ENCODE results near the gene TTC14.
A peak's percentile ranks its signal among the peaks of the same experiment; 100 is the strongest.
"Not testable (repeated sequence)": the region's sequence is repeated elsewhere in the genome, so short reads cannot be mapped to it uniquely, and the experiment has no call there.

Gene TTC14, protein sequence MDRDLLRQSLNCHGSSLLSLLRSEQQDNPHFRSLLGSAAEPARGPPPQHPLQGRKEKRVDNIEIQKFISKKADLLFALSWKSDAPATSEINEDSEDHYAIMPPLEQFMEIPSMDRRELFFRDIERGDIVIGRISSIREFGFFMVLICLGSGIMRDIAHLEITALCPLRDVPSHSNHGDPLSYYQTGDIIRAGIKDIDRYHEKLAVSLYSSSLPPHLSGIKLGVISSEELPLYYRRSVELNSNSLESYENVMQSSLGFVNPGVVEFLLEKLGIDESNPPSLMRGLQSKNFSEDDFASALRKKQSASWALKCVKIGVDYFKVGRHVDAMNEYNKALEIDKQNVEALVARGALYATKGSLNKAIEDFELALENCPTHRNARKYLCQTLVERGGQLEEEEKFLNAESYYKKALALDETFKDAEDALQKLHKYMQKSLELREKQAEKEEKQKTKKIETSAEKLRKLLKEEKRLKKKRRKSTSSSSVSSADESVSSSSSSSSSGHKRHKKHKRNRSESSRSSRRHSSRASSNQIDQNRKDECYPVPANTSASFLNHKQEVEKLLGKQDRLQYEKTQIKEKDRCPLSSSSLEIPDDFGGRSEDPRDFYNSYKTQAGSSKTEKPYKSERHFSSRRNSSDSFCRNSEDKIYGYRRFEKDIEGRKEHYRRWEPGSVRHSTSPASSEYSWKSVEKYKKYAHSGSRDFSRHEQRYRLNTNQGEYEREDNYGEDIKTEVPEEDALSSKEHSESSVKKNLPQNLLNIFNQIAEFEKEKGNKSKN

DNA sequence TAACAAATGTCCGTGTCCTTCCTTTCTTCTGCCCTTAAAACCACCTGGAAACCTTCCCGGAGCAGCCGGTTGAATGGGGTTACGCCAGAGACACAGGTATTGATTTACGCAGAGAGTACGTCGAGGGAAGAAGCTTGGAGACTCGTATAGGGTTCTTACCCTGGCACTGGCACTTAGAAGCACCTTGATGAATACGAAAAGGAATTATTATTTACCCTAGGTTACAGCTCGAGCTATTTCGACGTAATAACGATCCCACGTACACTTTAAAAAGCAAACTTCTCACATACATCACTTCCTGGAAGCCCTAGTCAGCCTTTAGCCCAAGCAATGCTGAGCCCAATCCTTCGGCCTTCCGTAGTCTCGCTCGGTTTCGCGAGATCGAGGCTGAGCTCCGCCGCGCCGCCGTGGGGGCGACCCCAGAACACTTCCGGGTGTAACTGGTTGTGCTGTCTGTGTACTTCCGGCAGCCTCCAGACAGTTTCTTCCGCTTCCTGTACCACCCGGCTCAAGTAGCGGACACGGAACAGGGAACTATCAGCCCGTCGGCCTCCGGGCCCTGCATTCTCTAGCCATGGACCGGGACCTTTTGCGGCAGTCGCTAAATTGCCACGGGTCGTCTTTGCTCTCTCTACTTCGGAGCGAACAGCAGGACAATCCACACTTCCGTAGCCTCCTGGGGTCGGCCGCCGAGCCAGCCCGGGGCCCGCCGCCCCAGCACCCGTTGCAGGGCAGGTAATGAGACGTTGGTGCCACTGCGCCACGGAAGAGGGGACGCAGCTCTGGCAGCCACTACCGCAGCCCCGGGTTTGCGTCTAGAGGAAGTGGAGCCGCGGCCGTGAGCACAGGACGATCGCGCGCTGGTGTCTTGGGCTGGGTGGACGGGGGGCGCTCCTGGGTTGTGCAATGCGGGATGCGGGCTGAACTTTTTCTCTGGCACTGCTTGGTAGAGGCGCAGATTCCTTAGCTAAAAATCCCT, at the start of gene TTC14:
TSS of gene TTC14 (plus strand) at position 476 of the 979 bp plus-strand sequence. CDS start at position 575, 99 bp downstream.
- Mint-ChIP-seq H3K9me3 (no peaks in the 10 kb centered on the region), H3K4me1 (peaks cover 13% of the 10 kb centered on the region), H3K27me3 (no peaks in the 10 kb centered on the region), H3K36me3 (peaks cover 31% of the 10 kb centered on the region), H3K4me3 (peak within 1 kb of the TSS; percentile 83), H3K27ac (peak within 1 kb of the TSS; percentile 93)
- ATAC-seq = peak; percentile 99

DNA sequence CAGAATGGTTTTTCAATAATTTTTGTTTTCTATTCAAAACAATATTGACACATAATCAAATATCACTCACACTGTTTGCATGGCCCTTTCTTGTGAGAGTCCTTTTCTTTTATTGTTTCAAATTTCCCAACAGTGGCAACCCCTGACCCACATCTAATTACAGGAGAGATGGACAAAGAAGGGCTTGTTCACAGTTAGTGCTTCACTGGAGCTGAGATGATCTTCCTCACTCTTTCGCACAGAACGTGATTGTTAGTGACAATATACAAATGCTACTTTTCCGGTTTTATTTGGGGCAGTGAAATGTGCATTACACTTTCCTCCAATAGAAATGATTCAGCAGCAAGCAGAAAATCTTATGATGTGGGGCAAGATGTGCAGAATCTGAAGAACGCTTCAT, 38.6 kb upstream of the TTC14 start:
- peaks cover 11% of the 10 kb centered on the region for H3K9me3 Mint-ChIP-seq
- no peaks in the 10 kb centered on the region for H3K27me3 Mint-ChIP-seq
- ATAC-seq = no peak
- no peaks in the 10 kb centered on the region for H3K36me3 Mint-ChIP-seq
- no peak overlapping the region for H3K27ac Mint-ChIP-seq
- no peaks in the 10 kb centered on the region for H3K4me1 Mint-ChIP-seq
- no peak overlapping the region for H3K4me3 Mint-ChIP-seq

DNA sequence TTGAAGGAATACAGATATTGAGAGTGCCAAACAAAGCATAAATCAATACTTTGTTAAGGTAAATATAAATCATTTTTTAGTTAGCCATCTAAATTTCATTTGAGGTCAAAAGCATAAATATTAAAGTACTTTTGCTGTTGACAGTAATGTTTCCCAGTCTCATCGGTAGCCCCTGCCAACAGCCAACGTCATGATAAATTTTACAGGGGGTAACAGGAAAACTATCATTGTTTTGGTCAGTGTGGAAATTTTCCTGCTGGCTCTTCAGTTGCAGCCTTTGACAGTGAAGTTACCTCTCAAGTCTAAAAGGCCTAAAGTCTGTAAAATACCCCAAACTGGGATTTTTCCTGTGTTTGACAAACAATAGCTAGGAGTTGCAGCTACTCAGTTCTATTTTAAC, 37.3 kb upstream of the TTC14 start:
- Mint-ChIP-seq H3K4me3 (no peak overlapping the region), H3K36me3 (no peaks in the 10 kb centered on the region), H3K4me1 (no peaks in the 10 kb centered on the region), H3K27me3 (no peaks in the 10 kb centered on the region), H3K9me3 (peaks cover 3% of the 10 kb centered on the region), H3K27ac (no peak overlapping the region)
- ATAC-seq = no peak

DNA sequence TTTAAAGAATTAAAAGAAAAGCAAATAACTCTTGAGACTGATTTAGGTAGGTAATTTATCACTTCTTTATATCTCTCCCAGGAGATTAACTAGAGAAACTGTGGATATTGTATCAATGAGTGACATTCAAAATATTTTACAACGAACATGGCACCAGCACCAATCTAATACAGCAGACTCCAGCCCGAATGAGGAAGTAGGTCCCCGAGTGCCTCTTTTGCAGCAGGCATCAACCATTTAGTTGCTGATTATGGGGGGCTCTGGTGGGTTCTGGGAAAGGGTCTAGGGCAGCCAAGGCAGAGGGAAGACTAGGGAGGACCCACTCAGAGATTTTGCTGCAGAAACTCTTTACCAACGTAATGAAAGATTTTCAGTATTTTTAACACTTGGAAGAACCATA, 31.7 kb upstream of the TTC14 start:
- Mint-ChIP-seq H3K4me1 (peaks cover 5% of the 10 kb centered on the region), H3K27ac (no peak overlapping the region), H3K9me3 (no peaks in the 10 kb centered on the region), H3K4me3 (no peak overlapping the region), H3K27me3 (no peaks in the 10 kb centered on the region), H3K36me3 (no peaks in the 10 kb centered on the region)
- ATAC-seq = no peak

GRCh38 chr3:180571831-180572598, 29.9 kb upstream of the TTC14 start:
- no peak for ATAC-seq
- Mint-ChIP-seq H3K4me3 (no peak overlapping the region), H3K27me3 (no peaks in the 10 kb centered on the region), H3K27ac (no peak overlapping the region), H3K9me3 (no peaks in the 10 kb centered on the region), H3K4me1 (peaks cover 5% of the 10 kb centered on the region), H3K36me3 (no peaks in the 10 kb centered on the region)

DNA sequence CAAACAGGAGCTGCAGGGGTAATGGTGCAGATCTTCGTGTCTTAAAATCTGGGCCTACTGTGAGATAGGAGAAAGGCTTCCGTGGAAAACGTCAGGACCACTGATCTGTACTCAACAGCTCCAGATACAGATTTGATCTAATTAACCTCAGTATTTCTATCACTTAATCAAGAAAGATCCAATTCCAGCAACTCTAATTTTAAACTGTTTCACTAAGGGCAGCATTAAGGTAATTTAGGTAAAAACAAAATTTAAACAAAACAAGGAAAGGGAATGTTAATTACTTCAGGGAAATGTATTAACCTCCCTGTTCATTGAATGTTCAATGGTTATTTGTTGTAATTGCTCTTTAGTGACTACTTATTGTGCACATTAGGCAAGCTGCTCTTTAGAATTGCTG, 26.4 kb upstream of the TTC14 start:
- no peaks in the 10 kb centered on the region for H3K27me3 Mint-ChIP-seq
- no peaks in the 10 kb centered on the region for H3K4me1 Mint-ChIP-seq
- H3K4me3 Mint-ChIP-seq = no peak overlapping the region
- no peak overlapping the region for H3K27ac Mint-ChIP-seq
- H3K9me3 Mint-ChIP-seq = no peaks in the 10 kb centered on the region
- H3K36me3 Mint-ChIP-seq = no peaks in the 10 kb centered on the region
- no peak for ATAC-seq

DNA sequence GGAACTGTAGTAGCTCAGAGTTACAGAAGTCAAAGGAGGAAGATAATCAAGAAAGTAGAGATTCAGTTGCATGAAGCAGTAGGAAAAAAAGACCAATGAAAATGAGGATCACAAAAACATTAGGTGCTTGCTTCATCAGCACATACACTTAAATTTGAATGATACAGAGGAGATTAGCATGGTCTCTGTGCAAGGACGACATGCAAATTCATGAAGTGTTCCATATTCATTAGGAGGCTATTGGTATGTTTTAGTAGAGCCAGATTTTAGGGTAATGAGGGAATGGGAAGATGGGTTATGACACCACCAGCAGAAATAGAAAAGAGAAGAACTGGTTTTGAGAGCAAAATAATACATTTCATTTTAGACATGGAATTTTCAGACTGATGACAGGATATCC, 21.0 kb upstream of the TTC14 start:
- Mint-ChIP-seq H3K27me3 (peaks cover 20% of the 10 kb centered on the region), H3K27ac (no peak overlapping the region), H3K4me3 (no peak overlapping the region), H3K36me3 (no peaks in the 10 kb centered on the region), H3K9me3 (no peaks in the 10 kb centered on the region), H3K4me1 (no peaks in the 10 kb centered on the region)
- ATAC-seq = no peak

GRCh38 chr3:180590396-180590795, 11.6 kb upstream of the TTC14 start:
- no peaks in the 10 kb centered on the region for H3K36me3 Mint-ChIP-seq

DNA sequence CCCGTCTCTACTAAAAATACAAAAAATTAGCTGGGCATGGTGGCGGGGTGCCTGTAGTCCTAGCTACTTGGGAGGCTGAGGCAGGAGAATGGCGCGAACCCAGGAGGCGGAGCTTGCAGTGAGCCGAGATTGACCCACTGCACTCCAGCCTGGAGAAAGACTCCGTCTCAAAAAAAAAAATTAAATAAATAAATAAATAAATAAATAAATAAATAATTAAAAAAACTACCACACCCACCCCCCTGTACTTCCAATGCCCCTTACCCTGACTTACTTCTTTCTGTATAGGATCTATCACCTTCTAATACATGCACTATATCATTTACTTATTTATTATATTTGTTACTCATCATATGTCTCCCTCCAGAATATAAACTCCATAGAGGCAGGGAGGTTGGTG, 8.3 kb upstream of the TTC14 start:
- H3K4me3 Mint-ChIP-seq, H3K9me3 Mint-ChIP-seq, ATAC-seq, H3K4me1 Mint-ChIP-seq, H3K27ac Mint-ChIP-seq, H3K36me3 Mint-ChIP-seq: not testable (repeated sequence)
- peaks cover 21% of the 10 kb centered on the region for H3K27me3 Mint-ChIP-seq

More at GRCh38 chr3:180590396-180590795, 11.6 kb upstream of the TTC14 start:
- Mint-ChIP-seq H3K4me3 (no peak overlapping the region), H3K27me3 (peaks cover 42% of the 10 kb centered on the region), H3K27ac (no peak overlapping the region), H3K9me3 (no peaks in the 10 kb centered on the region), H3K4me1 (no peaks in the 10 kb centered on the region)
- ATAC-seq = no peak

DNA sequence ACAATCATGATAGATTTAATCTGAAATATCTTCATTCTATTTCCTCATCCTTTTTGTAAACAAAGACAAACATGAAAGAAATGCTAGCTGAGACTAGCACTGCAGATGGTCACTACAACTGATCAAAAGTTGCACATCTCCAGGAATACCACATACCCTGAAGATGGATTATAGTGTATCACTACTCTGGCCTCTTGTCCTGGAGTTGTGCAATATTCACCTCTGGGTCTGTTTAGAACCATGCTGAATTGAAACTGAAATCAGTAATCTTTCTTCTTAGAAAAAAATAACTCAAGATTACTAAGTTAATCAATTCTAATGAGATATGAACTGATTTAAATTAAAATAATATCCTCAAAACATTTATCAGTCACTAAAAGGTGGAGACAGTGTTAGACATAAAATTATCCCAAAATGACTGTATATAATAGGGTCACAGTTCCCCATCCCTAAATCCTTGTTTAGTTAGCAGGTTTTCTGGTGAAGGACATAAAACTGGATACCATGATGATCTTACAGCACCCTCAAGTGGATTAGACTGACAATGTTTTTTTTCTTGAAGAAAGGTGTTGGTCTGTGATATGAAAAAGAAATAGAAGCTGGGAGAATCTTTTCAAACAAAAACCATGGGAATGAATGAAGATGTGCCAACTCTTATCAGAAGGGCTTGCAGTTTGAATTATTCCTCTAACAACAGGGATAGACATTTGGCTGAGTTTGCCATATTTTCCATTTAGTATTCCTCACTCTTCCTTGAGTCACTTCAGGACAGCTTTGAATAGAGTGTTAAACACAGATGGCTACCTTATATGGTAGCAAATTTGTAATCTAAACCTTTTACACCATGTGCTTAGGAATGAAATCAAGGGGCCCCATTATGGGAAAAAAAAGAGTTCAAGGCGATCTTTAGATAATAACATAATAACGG, 7.1 kb upstream of the TTC14 start:
- no peaks in the 10 kb centered on the region for H3K36me3 Mint-ChIP-seq
- H3K4me1 Mint-ChIP-seq = no peaks in the 10 kb centered on the region
- ATAC-seq = no peak
- no peak overlapping the region for H3K4me3 Mint-ChIP-seq
- H3K9me3 Mint-ChIP-seq = no peaks in the 10 kb centered on the region
- no peak overlapping the region for H3K27ac Mint-ChIP-seq
- peaks cover 21% of the 10 kb centered on the region for H3K27me3 Mint-ChIP-seq

DNA sequence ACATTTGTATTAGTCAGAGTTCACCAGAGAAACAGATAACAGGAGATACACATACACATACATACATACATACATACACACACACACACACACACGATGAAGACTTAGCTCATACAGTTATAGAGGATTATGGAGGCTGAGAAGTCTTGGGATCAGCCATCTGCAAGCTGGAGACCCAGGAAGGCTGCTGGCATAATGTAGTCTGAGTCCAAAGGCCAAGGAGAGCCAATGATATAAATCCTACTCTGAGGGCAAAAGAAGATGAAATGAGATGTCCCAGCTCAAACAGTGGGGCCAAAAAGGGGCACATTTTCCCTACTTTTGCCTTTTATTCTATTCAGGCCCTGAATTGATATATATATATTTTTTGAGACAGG, 6.4 kb upstream of the TTC14 start:
- Mint-ChIP-seq H3K9me3 (no peaks in the 10 kb centered on the region), H3K27me3 (peaks cover 21% of the 10 kb centered on the region), H3K4me3 (no peak overlapping the region), H3K36me3 (no peaks in the 10 kb centered on the region), H3K4me1 (no peaks in the 10 kb centered on the region), H3K27ac (no peak overlapping the region)
- ATAC-seq = no peak

DNA sequence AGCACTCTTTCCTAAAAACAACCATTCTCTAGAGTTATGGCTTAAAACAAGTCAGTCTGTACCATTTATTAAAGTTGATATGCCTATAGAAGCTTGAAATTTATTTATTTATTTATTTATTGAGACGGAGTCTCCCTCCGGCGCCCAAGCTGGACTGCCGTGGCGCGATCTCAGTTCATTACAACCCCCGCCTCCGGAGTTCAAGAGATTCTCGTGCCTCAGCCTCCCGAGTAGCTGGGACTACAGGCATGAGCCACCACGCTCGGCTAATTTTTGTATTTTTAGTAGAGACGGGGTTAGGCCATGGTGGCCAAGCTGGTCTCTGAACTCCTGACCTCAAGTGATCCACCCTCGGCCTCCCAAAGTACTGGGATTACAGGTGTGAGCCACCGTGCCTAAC, 1.5 kb upstream of the TTC14 start:
- H3K27ac Mint-ChIP-seq = no peak overlapping the region
- ATAC-seq = no peak
- peaks cover 13% of the 10 kb centered on the region for H3K4me1 Mint-ChIP-seq

DNA sequence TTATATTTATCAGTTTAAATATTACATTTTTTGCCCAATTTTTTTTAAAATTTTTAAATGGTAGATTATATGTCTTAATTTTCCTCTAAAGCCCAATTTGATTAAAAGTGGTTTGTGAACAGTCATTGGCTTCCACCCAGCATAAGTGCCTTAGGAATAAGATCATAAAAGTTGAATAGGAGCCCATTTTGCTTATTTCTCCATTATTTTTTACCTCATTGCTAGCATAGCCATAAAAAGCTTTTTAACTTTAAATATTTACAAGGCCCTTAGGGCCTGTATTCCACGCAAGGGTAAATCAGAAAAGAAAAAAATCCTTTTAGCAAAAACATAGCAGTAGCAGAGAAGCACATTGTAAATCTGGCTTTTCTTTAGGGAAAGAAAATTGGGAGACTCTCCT, 9.0 kb downstream of the TTC14 start:
- Mint-ChIP-seq H3K4me3 (no peak overlapping the region), H3K27ac (no peak overlapping the region), H3K9me3 (no peaks in the 10 kb centered on the region), H3K36me3 (peaks cover 50% of the 10 kb centered on the region), H3K4me1 (no peaks in the 10 kb centered on the region), H3K27me3 (no peaks in the 10 kb centered on the region)
- no peak for ATAC-seq

More for the DNA sequence above, 1.5 kb upstream of the TTC14 start:
- peaks cover 4% of the 10 kb centered on the region for H3K27me3 Mint-ChIP-seq
- H3K4me3 Mint-ChIP-seq = no peak overlapping the region
- H3K9me3 Mint-ChIP-seq = no peaks in the 10 kb centered on the region
- peaks cover 23% of the 10 kb centered on the region for H3K36me3 Mint-ChIP-seq

DNA sequence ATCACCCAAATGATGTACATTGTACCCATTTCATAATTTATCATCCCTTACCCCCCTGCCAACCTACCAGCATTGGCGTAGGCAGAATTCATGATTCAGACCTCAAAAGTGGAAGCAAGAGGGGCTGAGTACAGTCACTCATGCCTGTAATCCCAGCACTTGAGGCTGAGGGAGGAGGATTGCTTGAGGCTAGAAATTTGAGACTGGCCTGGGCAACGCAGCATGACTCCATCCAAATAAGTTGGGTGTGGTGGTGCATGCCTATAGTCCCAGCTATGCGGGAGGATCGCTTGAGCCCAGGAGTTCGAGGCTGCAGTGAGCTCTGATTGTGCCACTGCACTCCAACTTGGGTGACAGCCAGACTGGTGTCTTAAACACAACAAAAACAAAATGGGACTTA, 10.4 kb downstream of the TTC14 start:
- no peaks in the 10 kb centered on the region for H3K9me3 Mint-ChIP-seq
- H3K4me3 Mint-ChIP-seq = no peak overlapping the region
- H3K36me3 Mint-ChIP-seq = peaks cover 44% of the 10 kb centered on the region
- no peaks in the 10 kb centered on the region for H3K27me3 Mint-ChIP-seq
- no peak for ATAC-seq
- H3K27ac Mint-ChIP-seq = no peak overlapping the region
- no peaks in the 10 kb centered on the region for H3K4me1 Mint-ChIP-seq
